ENCODE results near the gene CORIN. TPM values are rescaled to one million over a fixed set of nuclear protein-coding genes. Genes with fewer than 3 reads are reported as not detected.

The CORIN gene
- polyA plus RNA-seq, 1 donor from 2014 or later: 0.25 TPM

- no peaks in the 10 kb centered on the region for H3K9me2 ChIP-seq (ENCODE audit: insufficient read depth, low read length)
- H3K9ac ChIP-seq (ENCODE audit: low read length): no peak overlapping the region
- H4K20me1 ChIP-seq (ENCODE audit: insufficient read depth): no peaks in the 10 kb centered on the region
- no peaks in the 10 kb centered on the region for H3K79me2 ChIP-seq (replicated peaks; ENCODE audit: insufficient read depth, low read length)
- H2AFZ ChIP-seq (ENCODE audit: low read depth, low read length): no peak overlapping the region
- H3K27me3 ChIP-seq (ENCODE audit: insufficient read depth, low read depth, low read length): no peaks in the 10 kb centered on the region
- no peak overlapping the region for H3K4me2 ChIP-seq (ENCODE audit: low read length)
- no peaks in the 10 kb centered on the region for H3K9me3 ChIP-seq (ENCODE audit: low read length)
- TF ChIP-seq EZH2 (IDR thresholded peaks at IDR 0.05; ENCODE audit: borderline replicate concordance, insufficient read depth, low read length, poor library complexity, severe bottlenecking) (no peak), CTCF (IDR thresholded peaks at IDR 0.05; ENCODE audit: poor library complexity, severe bottlenecking) (no peak), REST (IDR thresholded peaks at IDR 0.05; ENCODE audit: borderline replicate concordance) (no peak), TAF1 (IDR thresholded peaks at IDR 0.05; ENCODE audit: low read depth) (no peak)
- H3K4me3 ChIP-seq (ENCODE audit: low read length): no peak overlapping the region
- H3K36me3 ChIP-seq (ENCODE audit: insufficient read depth, low read length): no peaks in the 10 kb centered on the region
- no peak overlapping the region for H3K27ac ChIP-seq (ENCODE audit: low read length)
- no peaks in the 10 kb centered on the region for H3F3A ChIP-seq (ENCODE audit: insufficient read depth, low read length, poor library complexity, severe bottlenecking)
Observed at GRCh38 chr4:47814618-47815295, 23.1 kb downstream of the CORIN start.

- Histone ChIP-seq H3K9me3 (ENCODE audit: low read length) (no peaks in the 10 kb centered on the region), H3K36me3 (ENCODE audit: insufficient read depth, low read length) (no peaks in the 10 kb centered on the region), H3K9ac (ENCODE audit: low read length) (no peak overlapping the region), H3K79me2 (replicated peaks; ENCODE audit: insufficient read depth, low read length) (no peaks in the 10 kb centered on the region), H3K4me3 (ENCODE audit: low read length) (no peak overlapping the region), H3K9me2 (ENCODE audit: insufficient read depth, low read length) (no peaks in the 10 kb centered on the region), H2AFZ (ENCODE audit: low read depth, low read length) (no peak overlapping the region), H3K4me2 (ENCODE audit: low read length) (no peak overlapping the region), H3F3A (ENCODE audit: insufficient read depth, low read length, poor library complexity, severe bottlenecking) (no peaks in the 10 kb centered on the region), H4K20me1 (ENCODE audit: insufficient read depth) (no peaks in the 10 kb centered on the region), H3K27me3 (ENCODE audit: insufficient read depth, low read depth, low read length) (no peaks in the 10 kb centered on the region), H3K27ac (ENCODE audit: low read length) (no peak overlapping the region)
- TF ChIP-seq REST (IDR thresholded peaks at IDR 0.05; ENCODE audit: borderline replicate concordance) (no peak), TAF1 (IDR thresholded peaks at IDR 0.05; ENCODE audit: low read depth) (no peak), EZH2 (IDR thresholded peaks at IDR 0.05; ENCODE audit: borderline replicate concordance, insufficient read depth, low read length, poor library complexity, severe bottlenecking) (no peak), EP300 (conservative IDR thresholded peaks at IDR 0.05; ENCODE audit: poor library complexity, severe bottlenecking) (no peak), MXI1 (conservative IDR thresholded peaks at IDR 0.05; ENCODE audit: poor library complexity, severe bottlenecking) (no peak), RAD21 (conservative IDR thresholded peaks at IDR 0.05) (no peak), CTCF (IDR thresholded peaks at IDR 0.05; ENCODE audit: poor library complexity, severe bottlenecking) (no peak), SMC3 (conservative IDR thresholded peaks at IDR 0.05; ENCODE audit: poor library complexity) (no peak), POLR2AphosphoS5 (IDR thresholded peaks at IDR 0.05) (no peak)
Observed at GRCh38 chr4:47809654-47810203, 28.1 kb downstream of the CORIN start.
